Right lobe of liver (tissue), 4 donors: Measurements from ENCODE around the gene RAB31.

ENCODE experiments used
- CTCF ChIP-seq, 4 donors: fragments of 200-600 bp in 3 of 4; fragments of 450-650 bp in 1 of 4; IDR thresholded peaks; one replicate each; pipeline versions ENCODE4 v1.5.1 to v1.8.0; 2016 to 2022; ENCODE audit warnings: antibody characterized with exemption in 4 of 4, mild to moderate bottlenecking in 2 of 4
- POLR2A ChIP-seq: fragments of 450-650 bp; IDR thresholded peaks from one replicate; pipeline ENCODE4 v1.6.1; 2017; ENCODE audit warnings: antibody characterized with exemption, mild to moderate bottlenecking
- donor health status: DM: no; HTN: no; CAD: no.
- donor health status: DM: no; HTN: no; CAD: no.
- donor health status: DM: no; HTN: yes; CAD: no.

- TF ChIP-seq CTCF (IDR thresholded peaks at IDR 0.05) (no peak), POLR2A (no peak)
Measured at GRCh38 chr18:9910071-9910470, 202.0 kb downstream of the RAB31 start.
